SK-N-SH (cell line): ENCODE results near the gene CLK4.

Source experiments
- RFX5 ChIP-seq: IDR thresholded peaks from 2 replicates; pipeline ENCODE4 v1.6.1; 2012; ENCODE audit warnings: mild to moderate bottlenecking, improper control_type of control experiment, low read length
- SMC3 ChIP-seq: IDR thresholded peaks from 2 replicates; pipeline ENCODE4 v1.6.1; 2012; ENCODE audit warnings: low read depth, low read length, improper control_type of control experiment
- TF ChIP-seq, protein P1 (sequence below): fragments of 200-600 bp; sonication (generic); IDR thresholded peaks from 2 replicates; pipeline ENCODE4 v1.6.1; 2017; ENCODE audit warnings: antibody characterized with exemption, mild to moderate bottlenecking, moderate library complexity
- TF ChIP-seq, protein P2 (sequence below): IDR thresholded peaks from 2 replicates; pipeline ENCODE4 v1.6.1; 2012; ENCODE audit warnings: mild to moderate bottlenecking, low read depth, low read length, moderate library complexity

DNA sequence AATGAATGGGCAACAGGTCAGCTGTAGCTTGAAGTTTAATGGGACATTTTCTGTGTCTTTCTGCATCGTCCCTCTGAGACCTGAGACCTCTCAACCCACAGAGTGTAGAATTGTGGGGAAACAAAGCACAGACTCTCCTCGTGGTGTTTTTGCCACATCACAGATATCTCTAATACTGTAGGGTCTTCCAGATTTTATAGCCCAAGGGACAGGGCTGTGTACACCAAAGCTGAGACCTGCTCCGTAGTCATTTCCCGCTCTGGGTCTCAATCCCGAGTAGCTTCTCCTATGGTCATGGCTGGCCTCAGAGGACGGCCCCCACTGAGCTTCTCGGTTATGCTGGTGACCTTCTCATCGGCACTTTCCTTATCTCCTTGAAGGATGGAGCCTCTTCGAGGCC, 14.9 kb upstream of the CLK4 start:
- TF ChIP-seq, protein P1, sequence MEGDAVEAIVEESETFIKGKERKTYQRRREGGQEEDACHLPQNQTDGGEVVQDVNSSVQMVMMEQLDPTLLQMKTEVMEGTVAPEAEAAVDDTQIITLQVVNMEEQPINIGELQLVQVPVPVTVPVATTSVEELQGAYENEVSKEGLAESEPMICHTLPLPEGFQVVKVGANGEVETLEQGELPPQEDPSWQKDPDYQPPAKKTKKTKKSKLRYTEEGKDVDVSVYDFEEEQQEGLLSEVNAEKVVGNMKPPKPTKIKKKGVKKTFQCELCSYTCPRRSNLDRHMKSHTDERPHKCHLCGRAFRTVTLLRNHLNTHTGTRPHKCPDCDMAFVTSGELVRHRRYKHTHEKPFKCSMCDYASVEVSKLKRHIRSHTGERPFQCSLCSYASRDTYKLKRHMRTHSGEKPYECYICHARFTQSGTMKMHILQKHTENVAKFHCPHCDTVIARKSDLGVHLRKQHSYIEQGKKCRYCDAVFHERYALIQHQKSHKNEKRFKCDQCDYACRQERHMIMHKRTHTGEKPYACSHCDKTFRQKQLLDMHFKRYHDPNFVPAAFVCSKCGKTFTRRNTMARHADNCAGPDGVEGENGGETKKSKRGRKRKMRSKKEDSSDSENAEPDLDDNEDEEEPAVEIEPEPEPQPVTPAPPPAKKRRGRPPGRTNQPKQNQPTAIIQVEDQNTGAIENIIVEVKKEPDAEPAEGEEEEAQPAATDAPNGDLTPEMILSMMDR: no peak
- no peak for TF ChIP-seq SMC3
- TF ChIP-seq, protein P2, sequence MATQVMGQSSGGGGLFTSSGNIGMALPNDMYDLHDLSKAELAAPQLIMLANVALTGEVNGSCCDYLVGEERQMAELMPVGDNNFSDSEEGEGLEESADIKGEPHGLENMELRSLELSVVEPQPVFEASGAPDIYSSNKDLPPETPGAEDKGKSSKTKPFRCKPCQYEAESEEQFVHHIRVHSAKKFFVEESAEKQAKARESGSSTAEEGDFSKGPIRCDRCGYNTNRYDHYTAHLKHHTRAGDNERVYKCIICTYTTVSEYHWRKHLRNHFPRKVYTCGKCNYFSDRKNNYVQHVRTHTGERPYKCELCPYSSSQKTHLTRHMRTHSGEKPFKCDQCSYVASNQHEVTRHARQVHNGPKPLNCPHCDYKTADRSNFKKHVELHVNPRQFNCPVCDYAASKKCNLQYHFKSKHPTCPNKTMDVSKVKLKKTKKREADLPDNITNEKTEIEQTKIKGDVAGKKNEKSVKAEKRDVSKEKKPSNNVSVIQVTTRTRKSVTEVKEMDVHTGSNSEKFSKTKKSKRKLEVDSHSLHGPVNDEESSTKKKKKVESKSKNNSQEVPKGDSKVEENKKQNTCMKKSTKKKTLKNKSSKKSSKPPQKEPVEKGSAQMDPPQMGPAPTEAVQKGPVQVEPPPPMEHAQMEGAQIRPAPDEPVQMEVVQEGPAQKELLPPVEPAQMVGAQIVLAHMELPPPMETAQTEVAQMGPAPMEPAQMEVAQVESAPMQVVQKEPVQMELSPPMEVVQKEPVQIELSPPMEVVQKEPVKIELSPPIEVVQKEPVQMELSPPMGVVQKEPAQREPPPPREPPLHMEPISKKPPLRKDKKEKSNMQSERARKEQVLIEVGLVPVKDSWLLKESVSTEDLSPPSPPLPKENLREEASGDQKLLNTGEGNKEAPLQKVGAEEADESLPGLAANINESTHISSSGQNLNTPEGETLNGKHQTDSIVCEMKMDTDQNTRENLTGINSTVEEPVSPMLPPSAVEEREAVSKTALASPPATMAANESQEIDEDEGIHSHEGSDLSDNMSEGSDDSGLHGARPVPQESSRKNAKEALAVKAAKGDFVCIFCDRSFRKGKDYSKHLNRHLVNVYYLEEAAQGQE: no peak
- no peak for TF ChIP-seq RFX5
